PC-3 (cell line): ENCODE data around the gene USO1. TPM values are rescaled to one million over a fixed set of nuclear protein-coding genes. Genes with fewer than 3 reads are reported as not detected.
"Not testable (repeated sequence)": the region's sequence is repeated elsewhere in the genome, so short reads cannot be mapped to it uniquely, and the experiment has no call there.

ENCODE experiments used
- ATAC-seq: fragments of 200-7000 bp; cut with Tn5 transposase; 2 replicates; pipeline ENCODE4 v1.9.1; 2020; ENCODE audit warnings: mild to moderate bottlenecking, moderate library complexity
- BruUV-seq: library from RNA; stranded (reverse); fragments of 400-500 nt; replicated peaks from 2 replicates; lab custom pipeline; 2021; lab: Mats Ljungman, UMichigan
- CTCF ChIA-PET: fragments of 300-600 bp; sonication (Branson Sonifier 250); formaldehyde crosslinking; loops from one replicate; lab custom pipeline; 2022; ENCODE audit warnings: antibody characterized with exemption; lab: Charles Lee
- POLR2A ChIA-PET: fragments of 300-600 bp; sonication (Branson Sonifier 250); formaldehyde crosslinking; loops from one replicate; lab custom pipeline; 2022; ENCODE audit warnings: antibody characterized with exemption; ENCODE audit not compliant: unreplicated experiment; lab: Charles Lee
- DNase-seq: peaks from one replicate; pipeline ENCODE4 v3.0.0-alpha.2; 2015
- H2AFZ ChIP-seq: fragments of 300-600 bp; sonication (generic); 2 replicates; pipeline ENCODE4 v1.6.0; 2016; ENCODE audit warnings: antibody characterized with exemption, low read length
- H3F3A ChIP-seq: fragments of 300-600 bp; sonication (generic); one replicate; pipeline ENCODE4 v1.6.0; 2017; ENCODE audit warnings: antibody characterized with exemption, low read length, control low read depth, mild to moderate bottlenecking; ENCODE audit not compliant: unreplicated experiment
- H3K27ac ChIP-seq: fragments of 300-600 bp; sonication (generic); 2 replicates; pipeline ENCODE4 v1.5.1; 2016; ENCODE audit warnings: mild to moderate bottlenecking, low read length
- H3K27me3 ChIP-seq: fragments of 300-600 bp; sonication (generic); 2 replicates; pipeline ENCODE4 v1.6.1; 2016; ENCODE audit warnings: low read length, mixed read lengths
- H3K36me3 ChIP-seq: fragments of 300-600 bp; sonication (generic); 2 replicates; pipeline ENCODE4 v1.6.1; 2016; ENCODE audit warnings: low read depth, mixed run types, low read length, mixed read lengths
- H3K4me1 ChIP-seq: fragments of 300-600 bp; sonication (generic); 2 replicates; pipeline ENCODE4 v1.5.1; 2016; ENCODE audit warnings: low read length; ENCODE audit not compliant: insufficient read depth
- H3K4me2 ChIP-seq: fragments of 300-600 bp; sonication (generic); 2 replicates; pipeline ENCODE4 v1.6.0; 2016; ENCODE audit warnings: low read length
- H3K4me3 ChIP-seq: fragments of 300-600 bp; sonication (generic); 2 replicates; pipeline ENCODE4 v1.5.1; 2016; ENCODE audit warnings: mild to moderate bottlenecking, low read length, mixed read lengths
- H3K79me2 ChIP-seq: fragments of 300-600 bp; sonication (generic); 2 replicates; pipeline ENCODE4 v1.6.1; 2017; ENCODE audit warnings: low read length, mixed read lengths
- H3K9ac ChIP-seq: fragments of 300-600 bp; sonication (generic); 2 replicates; pipeline ENCODE4 v1.6.0; 2016; ENCODE audit warnings: mild to moderate bottlenecking, low read length
- H3K9me2 ChIP-seq: fragments of 300-600 bp; sonication (generic); replicated peaks from 2 replicates; pipeline ENCODE4 v1.6.1; 2016; ENCODE audit warnings: mixed run types, low read length, mixed read lengths
- H3K9me3 ChIP-seq: fragments of 300-600 bp; sonication (generic); 2 replicates; pipeline ENCODE4 v1.6.1; 2016; ENCODE audit warnings: low read length, mixed read lengths
- H4K20me1 ChIP-seq: fragments of 300-600 bp; sonication (generic); 2 replicates; pipeline ENCODE4 v1.6.1; 2016; ENCODE audit warnings: low read length, mixed read lengths
- CTCF ChIP-seq: fragments of 300-600 bp; sonication (generic); conservative IDR thresholded peaks from 2 replicates; pipeline ENCODE4 v1.5.1; 2017; ENCODE audit warnings: antibody characterized with exemption, low read depth, mild to moderate bottlenecking, low read length
- EZH2 ChIP-seq: fragments of 300-600 bp; sonication (generic); IDR thresholded peaks from one replicate; pipeline ENCODE4 v1.6.1; 2017; ENCODE audit warnings: antibody characterized with exemption, mild to moderate bottlenecking, low read length; ENCODE audit not compliant: unreplicated experiment
- EZH2phosphoT487 ChIP-seq: fragments of 300-600 bp; sonication (generic); IDR thresholded peaks from 2 replicates; pipeline ENCODE4 v1.6.1; 2018; ENCODE audit warnings: mild to moderate bottlenecking, antibody characterized with exemption, low read length, borderline replicate concordance
- intact Hi-C: fragments of 100-400 bp; cut with micrococcal nuclease; formaldehyde crosslinking; loops from 2 replicates; pipeline ENCODE4 v1.9.0; 2023
- total RNA-seq: library from RNA; depleted of rRNA; stranded (reverse); fragments of >200 nt; gene quantifications from 2 replicates; pipeline ENCODE4 v1.2.3, GENCODE V29; 2014

USO1 gene
- total RNA-seq, 1 experiment from 2014 or later: 34.3 TPM

- POLR2A ChIA-PET: not testable (repeated sequence)
Observed at GRCh38 chr4:75692066-75692465, 32.3 kb upstream of the USO1 start.

GRCh38 chr4:75696071-75696470, 28.3 kb upstream of the USO1 start:
- Histone ChIP-seq H3K4me1 (no peaks in the 10 kb centered on the region), H3K4me3 (no peak overlapping the region), H3F3A (no peaks in the 10 kb centered on the region), H2AFZ (no peak overlapping the region), H3K4me2 (no peak overlapping the region), H3K79me2 (no peaks in the 10 kb centered on the region), H4K20me1 (no peaks in the 10 kb centered on the region), H3K36me3 (no peaks in the 10 kb centered on the region; the same call in 1 of the 2 replicates), H3K9me2 (no peaks in the 10 kb centered on the region), H3K27me3 (no peaks in the 10 kb centered on the region), H3K27ac (no peak overlapping the region), H3K9ac (no peak overlapping the region), H3K9me3 (no peaks in the 10 kb centered on the region)
- POLR2A ChIA-PET: no interaction called here
- intact Hi-C loops: no loop called here
- CTCF ChIA-PET: no interaction called here
- BruUV-seq: no TSS peak
- TF ChIP-seq EZH2phosphoT487: no peak
- TF ChIP-seq EZH2: no peak
- TF ChIP-seq CTCF: no peak
- ATAC-seq (no peak), DNase-seq (no peak)

More at GRCh38 chr4:75692066-75692465, 32.3 kb upstream of the USO1 start:
- H3K4me2 ChIP-seq, H4K20me1 ChIP-seq, H3K36me3 ChIP-seq, H3K27me3 ChIP-seq, H3F3A ChIP-seq, ATAC-seq, H3K9me3 ChIP-seq, CTCF ChIA-PET, DNase-seq, H3K9ac ChIP-seq, H3K4me1 ChIP-seq, H3K79me2 ChIP-seq, BruUV-seq, H2AFZ ChIP-seq, H3K4me3 ChIP-seq, H3K27ac ChIP-seq, H3K9me2 ChIP-seq, intact Hi-C loops: not testable (repeated sequence)

- intact Hi-C loops: no loop called here
- Histone ChIP-seq H3K4me2 (no peak overlapping the region), H3K4me1 (no peaks in the 10 kb centered on the region), H3K27me3 (no peaks in the 10 kb centered on the region), H3K9ac (no peak overlapping the region), H4K20me1 (no peaks in the 10 kb centered on the region), H3K36me3 (no peaks in the 10 kb centered on the region; the same call in 1 of the 2 replicates), H3K27ac (no peak overlapping the region), H3K4me3 (no peak overlapping the region), H3F3A (no peaks in the 10 kb centered on the region), H3K9me2 (no peaks in the 10 kb centered on the region), H2AFZ (no peak overlapping the region), H3K9me3 (no peaks in the 10 kb centered on the region), H3K79me2 (no peaks in the 10 kb centered on the region)
- no peak for DNase-seq
- ATAC-seq: no peak
- BruUV-seq: no TSS peak
- ChIA-PET CTCF (no interaction called here), POLR2A (no interaction called here)
- TF ChIP-seq CTCF (no peak), EZH2 (no peak), EZH2phosphoT487 (no peak)
Observed at GRCh38 chr4:75696581-75696980, 27.8 kb upstream of the USO1 start.
